Mucosa of stomach (tissue), 1 donor: ENCODE measurements around the gene INAFM1.
"Not testable (repeated sequence)": the region's sequence is repeated elsewhere in the genome, so short reads cannot be mapped to it uniquely, and the experiment has no call there.

ENCODE experiments used
- H3K27me3 ChIP-seq: one replicate; pipeline ENCODE4 v1.7.0; 2013; ENCODE audit warnings: mild to moderate bottlenecking, low read length; ENCODE audit not compliant: control insufficient read depth, insufficient read depth
- H3K36me3 ChIP-seq: one replicate; pipeline ENCODE4 v1.7.0; 2013; ENCODE audit warnings: low read length; ENCODE audit not compliant: control insufficient read depth, insufficient read depth
- H3K4me1 ChIP-seq: one replicate; pipeline ENCODE4 v1.7.0; 2013; ENCODE audit warnings: mild to moderate bottlenecking, low read length; ENCODE audit not compliant: control insufficient read depth, insufficient read depth
- H3K4me3 ChIP-seq: one replicate; pipeline ENCODE4 v1.7.0; 2013; ENCODE audit warnings: low read length
- H3K9ac ChIP-seq: one replicate; pipeline ENCODE4 v1.7.0; 2013; ENCODE audit warnings: mild to moderate bottlenecking, low read length, moderate library complexity
- H3K9me3 ChIP-seq: one replicate; pipeline ENCODE4 v1.7.0; 2013; ENCODE audit warnings: mild to moderate bottlenecking, low read length, moderate library complexity; ENCODE audit not compliant: control insufficient read depth
- donor health status: Pancreatic carcinoma.

Gene INAFM1

GRCh38 chr19:47247308-47247990 is 27.2 kb upstream of the INAFM1 start:
- Histone ChIP-seq H3K4me1 (peaks cover 16% of the 10 kb centered on the region), H3K27me3 (peaks cover 6% of the 10 kb centered on the region), H3K4me3 (no peak overlapping the region), H3K36me3 (no peaks in the 10 kb centered on the region), H3K9ac (no peak overlapping the region), H3K9me3 (no peaks in the 10 kb centered on the region)

GRCh38 chr19:47253016-47253415 is 21.7 kb upstream of the INAFM1 start:
- not testable (repeated sequence) for H3K9me3 ChIP-seq, H3K4me3 ChIP-seq, H3K36me3 ChIP-seq, H3K27me3 ChIP-seq, H3K9ac ChIP-seq, H3K4me1 ChIP-seq

- Histone ChIP-seq H3K9ac (no peak overlapping the region), H3K4me3 (no peak overlapping the region), H3K27me3 (no peaks in the 10 kb centered on the region), H3K9me3 (no peaks in the 10 kb centered on the region), H3K36me3 (no peaks in the 10 kb centered on the region), H3K4me1 (peaks cover 9% of the 10 kb centered on the region)
Measured at GRCh38 chr19:47253467-47253881, 21.2 kb upstream of the INAFM1 start.

- Histone ChIP-seq H3K27me3 (no peaks in the 10 kb centered on the region), H3K4me1 (peaks cover 9% of the 10 kb centered on the region), H3K9ac (no peak overlapping the region), H3K36me3 (no peaks in the 10 kb centered on the region), H3K4me3 (no peak overlapping the region), H3K9me3 (no peaks in the 10 kb centered on the region)
Measured at GRCh38 chr19:47253970-47254369, 20.7 kb upstream of the INAFM1 start.

- H3K9ac ChIP-seq = peak within 1 kb of the TSS; percentile 95
- H3K4me3 ChIP-seq = peak within 1 kb of the TSS; percentile 85
- no peaks in the 10 kb centered on the region for H3K27me3 ChIP-seq
- H3K4me1 ChIP-seq = peaks cover 9% of the 10 kb centered on the region
- H3K9me3 ChIP-seq = no peaks in the 10 kb centered on the region
- H3K36me3 ChIP-seq = peaks cover 2% of the 10 kb centered on the region
Measured at GRCh38 chr19:47255879-47256692, 18.6 kb upstream of the INAFM1 start, which contains the start of gene CCDC9. TSS of gene CCDC9 (plus strand) at chr19:47256525. CDS start at chr19:47258401, 1,876 bp downstream.

GRCh38 chr19:47256693-47257410 is 17.8 kb upstream of the INAFM1 start:
- no peak overlapping the region for H3K4me3 ChIP-seq
- peaks cover 9% of the 10 kb centered on the region for H3K4me1 ChIP-seq
- H3K27me3 ChIP-seq = no peaks in the 10 kb centered on the region
- peak overlapping the region; percentile 95 for H3K9ac ChIP-seq
- H3K36me3 ChIP-seq = peaks cover 5% of the 10 kb centered on the region
- no peaks in the 10 kb centered on the region for H3K9me3 ChIP-seq

GRCh38 chr19:47257411-47258169 is 17.1 kb upstream of the INAFM1 start:
- Histone ChIP-seq H3K27me3 (no peaks in the 10 kb centered on the region), H3K36me3 (peaks cover 5% of the 10 kb centered on the region), H3K9ac (peak overlapping the region; percentile 73), H3K9me3 (no peaks in the 10 kb centered on the region), H3K4me1 (peaks cover 9% of the 10 kb centered on the region), H3K4me3 (peak overlapping the region; percentile 18)

- Histone ChIP-seq H3K9ac (peak overlapping the region; percentile 73), H3K4me1 (peaks cover 9% of the 10 kb centered on the region), H3K27me3 (no peaks in the 10 kb centered on the region), H3K4me3 (peak overlapping the region; percentile 18), H3K36me3 (peaks cover 5% of the 10 kb centered on the region), H3K9me3 (no peaks in the 10 kb centered on the region)
Measured at GRCh38 chr19:47258434-47258833, 16.3 kb upstream of the INAFM1 start.

- H3K4me3 ChIP-seq = no peak overlapping the region
- H3K4me1 ChIP-seq = peaks cover 9% of the 10 kb centered on the region
- H3K36me3 ChIP-seq = peaks cover 5% of the 10 kb centered on the region
- H3K9ac ChIP-seq = no peak overlapping the region
- H3K27me3 ChIP-seq = no peaks in the 10 kb centered on the region
- H3K9me3 ChIP-seq = no peaks in the 10 kb centered on the region
Measured at GRCh38 chr19:47258895-47259555, 15.7 kb upstream of the INAFM1 start.

- H3K9ac ChIP-seq = no peak overlapping the region
- H3K36me3 ChIP-seq = peaks cover 5% of the 10 kb centered on the region
- H3K4me1 ChIP-seq = peaks cover 9% of the 10 kb centered on the region
- no peaks in the 10 kb centered on the region for H3K9me3 ChIP-seq
- no peaks in the 10 kb centered on the region for H3K27me3 ChIP-seq
- H3K4me3 ChIP-seq = no peak overlapping the region
Measured at GRCh38 chr19:47260476-47260875, 14.2 kb upstream of the INAFM1 start.
